ENCODE measurements around the gene ATP8B1. TPM values are rescaled to one million over a fixed set of nuclear protein-coding genes. Genes with fewer than 3 reads are reported as not detected.

The ATP8B1 gene
- total and polyA plus RNA-seq, 2 experiments from 2014 or later = 1.7 to 3.0 TPM

GRCh38 chr18:57624988-57625387, 178.1 kb downstream of the ATP8B1 start:
- no peaks in the 10 kb centered on the region for H3K27me3 ChIP-seq (ENCODE audit: insufficient read depth)
- H3K27me3 Mint-ChIP-seq (ENCODE audit: insufficient read depth, low read depth, poor library complexity) = peaks cover 6% of the 10 kb centered on the region
- H3K27ac Mint-ChIP-seq = no peak overlapping the region

GRCh38 chr18:57621246-57621604, 181.9 kb downstream of the ATP8B1 start:
- peaks cover 51% of the 10 kb centered on the region for H3K79me2 ChIP-seq (replicated peaks; ENCODE audit: insufficient read depth)
- ATAC-seq = peak; percentile 36
- no peaks in the 10 kb centered on the region for H3K9me2 ChIP-seq (ENCODE audit: insufficient read depth)
- peaks cover 6% of the 10 kb centered on the region; the same call in 1 of the 2 replicates for H3K4me1 ChIP-seq (ENCODE audit: insufficient read depth)
- peak overlapping the region; percentile 95 for H3K4me3 ChIP-seq
- H3K27ac Mint-ChIP-seq = peak overlapping the region; percentile 99
- peak overlapping the region; percentile 95 for H3K4me3 Mint-ChIP-seq
- H3F3A ChIP-seq (replicated peaks; ENCODE audit: low read depth) = peaks cover 5% of the 10 kb centered on the region; the same call in 1 of the 2 replicates
- H3K36me3 Mint-ChIP-seq (ENCODE audit: low read depth) = peaks cover 46% of the 10 kb centered on the region
- peak overlapping the region; percentile 93 for H3K4me2 ChIP-seq
- no peak for DNase-seq (ENCODE audit: low spot score)
- no peak for TF ChIP-seq NANOG (IDR thresholded peaks at IDR 0.05; ENCODE audit: borderline replicate concordance)
- TF ChIP-seq, protein P1, sequence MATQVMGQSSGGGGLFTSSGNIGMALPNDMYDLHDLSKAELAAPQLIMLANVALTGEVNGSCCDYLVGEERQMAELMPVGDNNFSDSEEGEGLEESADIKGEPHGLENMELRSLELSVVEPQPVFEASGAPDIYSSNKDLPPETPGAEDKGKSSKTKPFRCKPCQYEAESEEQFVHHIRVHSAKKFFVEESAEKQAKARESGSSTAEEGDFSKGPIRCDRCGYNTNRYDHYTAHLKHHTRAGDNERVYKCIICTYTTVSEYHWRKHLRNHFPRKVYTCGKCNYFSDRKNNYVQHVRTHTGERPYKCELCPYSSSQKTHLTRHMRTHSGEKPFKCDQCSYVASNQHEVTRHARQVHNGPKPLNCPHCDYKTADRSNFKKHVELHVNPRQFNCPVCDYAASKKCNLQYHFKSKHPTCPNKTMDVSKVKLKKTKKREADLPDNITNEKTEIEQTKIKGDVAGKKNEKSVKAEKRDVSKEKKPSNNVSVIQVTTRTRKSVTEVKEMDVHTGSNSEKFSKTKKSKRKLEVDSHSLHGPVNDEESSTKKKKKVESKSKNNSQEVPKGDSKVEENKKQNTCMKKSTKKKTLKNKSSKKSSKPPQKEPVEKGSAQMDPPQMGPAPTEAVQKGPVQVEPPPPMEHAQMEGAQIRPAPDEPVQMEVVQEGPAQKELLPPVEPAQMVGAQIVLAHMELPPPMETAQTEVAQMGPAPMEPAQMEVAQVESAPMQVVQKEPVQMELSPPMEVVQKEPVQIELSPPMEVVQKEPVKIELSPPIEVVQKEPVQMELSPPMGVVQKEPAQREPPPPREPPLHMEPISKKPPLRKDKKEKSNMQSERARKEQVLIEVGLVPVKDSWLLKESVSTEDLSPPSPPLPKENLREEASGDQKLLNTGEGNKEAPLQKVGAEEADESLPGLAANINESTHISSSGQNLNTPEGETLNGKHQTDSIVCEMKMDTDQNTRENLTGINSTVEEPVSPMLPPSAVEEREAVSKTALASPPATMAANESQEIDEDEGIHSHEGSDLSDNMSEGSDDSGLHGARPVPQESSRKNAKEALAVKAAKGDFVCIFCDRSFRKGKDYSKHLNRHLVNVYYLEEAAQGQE (IDR thresholded peaks at IDR 0.05; ENCODE audit: unreplicated experiment) = no peak
- TF ChIP-seq POLR2AphosphoS5 (IDR thresholded peaks at IDR 0.05; ENCODE audit: low read depth) = no peak
- TF ChIP-seq EZH2 (IDR thresholded peaks at IDR 0.05; ENCODE audit: low read depth, unreplicated experiment) = no peak
- peaks cover 23% of the 10 kb centered on the region for H3K36me3 ChIP-seq (ENCODE audit: insufficient read depth)
- no peaks in the 10 kb centered on the region for H3K27me3 ChIP-seq (ENCODE audit: insufficient read depth)
- H3K4me1 Mint-ChIP-seq = peaks cover 5% of the 10 kb centered on the region; the same call in 1 of the 3 replicates
- H4K20me1 ChIP-seq (replicated peaks; ENCODE audit: insufficient read depth) = 0 out of 2 replicates have a peak, but pooled peaks cover 8% of the 10 kb centered on the region
- peak overlapping the region; percentile 86 for H3K27ac ChIP-seq (ENCODE audit: low read depth)
- H3K9me3 Mint-ChIP-seq = no peaks in the 10 kb centered on the region; the same call in 2 of the 3 replicates
- no peak overlapping the region for H2AFZ ChIP-seq
- H3K27me3 Mint-ChIP-seq (ENCODE audit: insufficient read depth, low read depth, poor library complexity) = peaks cover 5% of the 10 kb centered on the region

More at GRCh38 chr18:57624988-57625387, 178.1 kb downstream of the ATP8B1 start:
- Histone ChIP-seq H3K4me1 (ENCODE audit: insufficient read depth) (peaks cover 14% of the 10 kb centered on the region), H3F3A (replicated peaks; ENCODE audit: low read depth) (no peaks in the 10 kb centered on the region), H3K79me2 (replicated peaks; ENCODE audit: insufficient read depth) (peaks cover 14% of the 10 kb centered on the region), H3K36me3 (ENCODE audit: insufficient read depth) (no peaks in the 10 kb centered on the region), H3K4me3 (no peak overlapping the region), H4K20me1 (replicated peaks; ENCODE audit: insufficient read depth) (no peaks in the 10 kb centered on the region), H3K27ac (ENCODE audit: low read depth) (no peak overlapping the region), H3K9me2 (ENCODE audit: insufficient read depth) (no peaks in the 10 kb centered on the region), H2AFZ (no peak overlapping the region), H3K4me2 (no peak overlapping the region)
- Mint-ChIP-seq H3K4me3 (no peak overlapping the region), H3K9me3 (no peaks in the 10 kb centered on the region; the same call in 2 of the 3 replicates), H3K36me3 (ENCODE audit: low read depth) (peaks cover 11% of the 10 kb centered on the region), H3K4me1 (peaks cover 10% of the 10 kb centered on the region; the same call in 1 of the 3 replicates)
- TF ChIP-seq CREB1 (CRISPR knock-in tag; IDR thresholded peaks at IDR 0.05; ENCODE audit: low read depth) (no peak), JUNB (IDR thresholded peaks at IDR 0.05; ENCODE audit: unreplicated experiment) (no peak)
- no peak for DNase-seq (ENCODE audit: low spot score)
- no peak for ATAC-seq

DNA sequence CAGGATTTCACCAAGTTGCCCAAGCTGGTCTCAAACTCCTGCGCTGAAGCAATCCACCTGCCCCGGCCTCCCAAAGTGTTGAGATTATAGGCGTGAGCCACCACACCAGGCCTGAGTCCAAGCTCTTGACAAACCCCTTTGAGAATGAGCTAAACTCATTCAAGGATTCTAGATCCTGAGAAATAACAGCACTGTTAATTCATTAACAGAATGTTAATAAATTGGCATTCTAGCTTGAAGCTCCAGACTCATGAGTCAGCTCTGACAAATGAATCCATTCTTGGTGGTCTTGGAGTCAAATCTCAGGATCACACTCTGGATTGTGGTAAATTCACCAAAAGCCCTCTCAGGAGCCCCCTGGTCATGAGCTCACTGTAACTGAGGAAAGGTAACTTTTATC, 183.2 kb downstream of the ATP8B1 start:
- H3K27ac Mint-ChIP-seq = no peak overlapping the region
- H3K79me2 ChIP-seq (replicated peaks; ENCODE audit: insufficient read depth) = peaks cover 57% of the 10 kb centered on the region
- H3K4me3 Mint-ChIP-seq = peak overlapping the region; percentile 95; the same call in 2 of the 3 replicates
- no peak for TF ChIP-seq EZH2phosphoT487 (IDR thresholded peaks at IDR 0.05; ENCODE audit: unreplicated experiment)
- no peak for TF ChIP-seq ZNF331 (CRISPR knock-in tag; IDR thresholded peaks at IDR 0.05; ENCODE audit: low read depth)
- TF ChIP-seq, protein P2, sequence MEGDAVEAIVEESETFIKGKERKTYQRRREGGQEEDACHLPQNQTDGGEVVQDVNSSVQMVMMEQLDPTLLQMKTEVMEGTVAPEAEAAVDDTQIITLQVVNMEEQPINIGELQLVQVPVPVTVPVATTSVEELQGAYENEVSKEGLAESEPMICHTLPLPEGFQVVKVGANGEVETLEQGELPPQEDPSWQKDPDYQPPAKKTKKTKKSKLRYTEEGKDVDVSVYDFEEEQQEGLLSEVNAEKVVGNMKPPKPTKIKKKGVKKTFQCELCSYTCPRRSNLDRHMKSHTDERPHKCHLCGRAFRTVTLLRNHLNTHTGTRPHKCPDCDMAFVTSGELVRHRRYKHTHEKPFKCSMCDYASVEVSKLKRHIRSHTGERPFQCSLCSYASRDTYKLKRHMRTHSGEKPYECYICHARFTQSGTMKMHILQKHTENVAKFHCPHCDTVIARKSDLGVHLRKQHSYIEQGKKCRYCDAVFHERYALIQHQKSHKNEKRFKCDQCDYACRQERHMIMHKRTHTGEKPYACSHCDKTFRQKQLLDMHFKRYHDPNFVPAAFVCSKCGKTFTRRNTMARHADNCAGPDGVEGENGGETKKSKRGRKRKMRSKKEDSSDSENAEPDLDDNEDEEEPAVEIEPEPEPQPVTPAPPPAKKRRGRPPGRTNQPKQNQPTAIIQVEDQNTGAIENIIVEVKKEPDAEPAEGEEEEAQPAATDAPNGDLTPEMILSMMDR (conservative IDR thresholded peaks at IDR 0.05; ENCODE audit: low read depth in 2 of 2) = no peak
- TF ChIP-seq ZNF114 (CRISPR knock-in tag; IDR thresholded peaks at IDR 0.05) = no peak
- TF ChIP-seq POLR2AphosphoS5 (IDR thresholded peaks at IDR 0.05; ENCODE audit: low read depth) = no peak
- TF ChIP-seq EZH2 (IDR thresholded peaks at IDR 0.05; ENCODE audit: low read depth, unreplicated experiment) = no peak
- TF ChIP-seq JUNB (IDR thresholded peaks at IDR 0.05; ENCODE audit: unreplicated experiment) = no peak
- no peak for TF ChIP-seq ETS1 (IDR thresholded peaks at IDR 0.05)
- no peak for TF ChIP-seq STAT1 (IDR thresholded peaks at IDR 0.05; ENCODE audit: unreplicated experiment)
- TF ChIP-seq NANOG (IDR thresholded peaks at IDR 0.05; ENCODE audit: borderline replicate concordance) = no peak

More for the DNA sequence above, 183.2 kb downstream of the ATP8B1 start:
- Histone ChIP-seq H3K4me3 (peak overlapping the region; percentile 95; the same call in 1 of the 2 replicates), H3K4me2 (peak overlapping the region; percentile 93), H3K4me1 (ENCODE audit: insufficient read depth) (peaks cover 6% of the 10 kb centered on the region; the same call in 1 of the 2 replicates), H3K27ac (ENCODE audit: low read depth) (no peak overlapping the region), H2AFZ (no peak overlapping the region), H3K27me3 (ENCODE audit: insufficient read depth) (no peaks in the 10 kb centered on the region), H3K36me3 (ENCODE audit: insufficient read depth) (peaks cover 36% of the 10 kb centered on the region), H4K20me1 (replicated peaks; ENCODE audit: insufficient read depth) (0 out of 2 replicates have a peak, but pooled peaks cover 8% of the 10 kb centered on the region), H3K9me2 (ENCODE audit: insufficient read depth) (no peaks in the 10 kb centered on the region), H3F3A (replicated peaks; ENCODE audit: low read depth) (peaks cover 5% of the 10 kb centered on the region; the same call in 1 of the 2 replicates)
- peaks cover 58% of the 10 kb centered on the region for H3K36me3 Mint-ChIP-seq (ENCODE audit: low read depth)
- H3K27me3 Mint-ChIP-seq (ENCODE audit: insufficient read depth, low read depth, poor library complexity) = peaks cover 5% of the 10 kb centered on the region
- no peaks in the 10 kb centered on the region; the same call in 2 of the 3 replicates for H3K9me3 Mint-ChIP-seq
- no peak for ATAC-seq
- peaks cover 5% of the 10 kb centered on the region; the same call in 1 of the 3 replicates for H3K4me1 Mint-ChIP-seq
- no peak for DNase-seq (ENCODE audit: low spot score)
